ENCODE results near the gene HPCAL1. TPM values are rescaled to one million over a fixed set of nuclear protein-coding genes. Genes with fewer than 3 reads are reported as not detected.
A peak's percentile ranks its signal among the peaks of the same experiment; 100 is the strongest.

The HPCAL1 gene
- total RNA-seq, 1 donor from 2014 or later = 9.0 TPM

DNA sequence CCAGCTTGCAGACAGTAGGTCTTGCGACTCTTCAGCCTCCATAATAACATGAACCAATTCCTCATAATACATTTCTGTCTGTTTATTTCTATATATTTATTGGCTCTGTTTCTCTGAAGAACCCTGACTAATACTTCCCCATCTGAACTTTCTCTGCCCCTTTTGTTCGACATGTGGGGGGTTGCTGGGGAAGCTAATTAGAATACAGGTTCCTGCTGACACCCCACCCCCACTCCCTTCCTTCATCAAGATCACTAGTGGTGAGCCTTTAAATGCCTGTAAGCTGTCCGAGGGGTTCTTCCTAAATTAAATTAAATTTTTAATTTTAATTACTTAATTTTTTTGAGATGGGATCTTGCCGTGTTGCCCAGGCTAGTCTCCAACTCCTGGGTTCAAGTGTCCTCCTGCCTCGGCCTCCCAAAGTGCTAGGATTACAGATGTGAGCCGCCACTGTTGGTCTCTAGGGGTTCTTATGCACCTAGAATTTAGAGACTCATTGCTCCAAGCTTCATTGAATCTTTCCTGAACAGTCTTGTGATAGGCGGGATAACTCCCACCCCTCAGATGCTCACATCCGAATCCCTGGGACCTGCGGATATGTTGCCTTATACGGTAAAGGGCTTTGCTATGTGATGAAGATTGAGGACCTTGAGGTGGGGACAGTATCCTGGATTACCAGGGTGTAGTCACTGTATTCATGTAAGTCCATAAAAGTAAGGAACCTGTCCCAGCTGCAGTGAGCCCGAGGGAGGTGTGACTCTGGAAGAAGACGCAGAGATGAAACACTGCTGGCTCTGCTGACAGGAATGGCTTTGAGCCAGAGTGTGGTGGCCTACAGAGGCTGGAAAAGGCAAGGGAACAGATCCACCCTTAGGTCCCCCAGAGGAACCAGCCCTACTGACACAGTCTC is 26.2 kb downstream of the HPCAL1 start:
- no peak for DNase-seq (ENCODE audit: low read depth)

DNA sequence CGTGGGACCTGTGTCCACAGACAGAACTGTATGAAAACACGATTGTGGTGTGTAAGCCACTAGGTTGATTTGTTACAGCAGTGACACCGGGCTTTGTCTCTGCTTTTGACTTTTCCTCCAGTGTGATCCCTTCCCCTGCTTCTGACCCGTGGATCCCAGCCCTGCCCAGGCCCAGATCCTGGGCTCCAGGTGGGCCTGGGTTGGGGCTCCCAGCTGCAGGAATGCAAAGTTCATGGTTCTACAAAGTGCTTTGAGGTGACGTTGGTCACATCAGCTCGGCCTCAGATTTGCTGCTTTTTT is 26.8 kb downstream of the HPCAL1 start:
- DNase-seq (ENCODE audit: low read depth) = no peak
- H3K27me3 ChIP-seq (ENCODE audit: control insufficient read depth, insufficient read depth, low read length) = no peaks in the 10 kb centered on the region
- FAIRE-seq = no peak
- H3K4me3 ChIP-seq (ENCODE audit: low read depth, low read length) = no peak overlapping the region
- H3K36me3 ChIP-seq (ENCODE audit: control insufficient read depth, insufficient read depth, low read length) = no peaks in the 10 kb centered on the region
- TF ChIP-seq, protein P1, sequence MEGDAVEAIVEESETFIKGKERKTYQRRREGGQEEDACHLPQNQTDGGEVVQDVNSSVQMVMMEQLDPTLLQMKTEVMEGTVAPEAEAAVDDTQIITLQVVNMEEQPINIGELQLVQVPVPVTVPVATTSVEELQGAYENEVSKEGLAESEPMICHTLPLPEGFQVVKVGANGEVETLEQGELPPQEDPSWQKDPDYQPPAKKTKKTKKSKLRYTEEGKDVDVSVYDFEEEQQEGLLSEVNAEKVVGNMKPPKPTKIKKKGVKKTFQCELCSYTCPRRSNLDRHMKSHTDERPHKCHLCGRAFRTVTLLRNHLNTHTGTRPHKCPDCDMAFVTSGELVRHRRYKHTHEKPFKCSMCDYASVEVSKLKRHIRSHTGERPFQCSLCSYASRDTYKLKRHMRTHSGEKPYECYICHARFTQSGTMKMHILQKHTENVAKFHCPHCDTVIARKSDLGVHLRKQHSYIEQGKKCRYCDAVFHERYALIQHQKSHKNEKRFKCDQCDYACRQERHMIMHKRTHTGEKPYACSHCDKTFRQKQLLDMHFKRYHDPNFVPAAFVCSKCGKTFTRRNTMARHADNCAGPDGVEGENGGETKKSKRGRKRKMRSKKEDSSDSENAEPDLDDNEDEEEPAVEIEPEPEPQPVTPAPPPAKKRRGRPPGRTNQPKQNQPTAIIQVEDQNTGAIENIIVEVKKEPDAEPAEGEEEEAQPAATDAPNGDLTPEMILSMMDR (IDR thresholded peaks at IDR 0.05; ENCODE audit: insufficient read depth, low read length, severe bottlenecking) = no peak

More for the DNA sequence above, 26.2 kb downstream of the HPCAL1 start:
- no peak overlapping the region for H3K4me3 ChIP-seq (ENCODE audit: low read depth, low read length)
- no peaks in the 10 kb centered on the region for H3K27me3 ChIP-seq (ENCODE audit: control insufficient read depth, insufficient read depth, low read length)
- TF ChIP-seq, protein P1 (IDR thresholded peaks at IDR 0.05; ENCODE audit: insufficient read depth, low read length, severe bottlenecking) = no peak
- no peak for FAIRE-seq
- no peaks in the 10 kb centered on the region for H3K36me3 ChIP-seq (ENCODE audit: control insufficient read depth, insufficient read depth, low read length)

DNA sequence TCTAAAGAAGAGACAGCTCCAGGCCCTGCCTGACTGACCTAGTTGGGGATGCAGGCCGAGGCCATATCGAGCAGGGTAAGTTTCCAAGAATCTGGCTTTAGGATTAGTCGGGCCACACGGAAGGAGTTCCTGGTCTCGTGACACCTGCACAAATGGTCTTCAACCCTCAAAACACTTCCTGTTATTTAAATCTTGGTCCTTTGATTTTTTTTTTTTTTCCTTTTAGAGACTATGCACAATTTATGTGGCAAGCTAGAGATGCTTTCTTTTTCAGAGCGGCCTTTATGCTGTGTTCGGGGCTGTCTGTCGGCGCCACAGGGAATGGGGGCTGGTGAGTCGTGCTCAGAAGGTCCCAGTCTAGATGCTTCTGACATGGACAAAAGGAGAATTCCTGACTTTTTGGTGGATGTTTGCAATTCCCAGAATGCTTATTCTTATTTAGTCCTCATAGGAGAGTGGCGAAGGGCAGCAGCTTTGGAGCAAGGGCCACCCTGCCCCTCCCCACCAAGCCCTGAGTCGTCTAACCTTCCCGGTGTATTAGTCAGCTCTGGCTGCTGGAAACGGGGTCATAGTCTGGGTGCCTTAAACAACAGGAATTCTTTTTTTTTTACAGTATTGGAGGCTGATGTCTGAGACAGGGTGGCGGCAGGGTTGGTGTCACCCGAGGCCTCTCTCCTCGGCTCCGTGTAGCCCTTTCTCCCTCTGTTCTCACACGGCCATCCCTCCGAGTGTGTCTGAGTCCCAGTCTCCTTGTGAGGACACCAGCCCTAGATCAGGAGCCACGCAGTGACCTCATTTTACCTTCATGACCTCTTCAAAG is 27.4 kb downstream of the HPCAL1 start:
- no peak overlapping the region for H3K4me3 ChIP-seq (ENCODE audit: low read depth, low read length)
- FAIRE-seq = no peak

DNA sequence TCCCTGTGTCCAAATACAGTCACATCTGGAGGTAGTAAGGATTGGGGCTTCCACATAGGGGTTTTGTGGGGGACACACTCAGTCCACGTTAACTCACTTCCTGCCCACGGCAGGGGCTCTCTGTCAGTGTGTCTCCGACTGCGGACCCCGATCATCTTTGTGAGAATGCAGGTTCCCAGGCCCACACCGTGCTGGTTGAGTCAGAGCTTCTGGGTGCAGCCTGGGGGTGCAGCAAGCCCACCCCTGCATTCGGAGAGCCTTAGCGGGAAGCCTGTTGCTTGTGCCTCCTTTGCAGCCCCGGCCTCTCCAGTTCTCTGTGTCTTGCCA is 28.0 kb downstream of the HPCAL1 start:
- FAIRE-seq = no peak
- Histone ChIP-seq H3K27me3 (ENCODE audit: control insufficient read depth, insufficient read depth, low read length) (no peaks in the 10 kb centered on the region), H3K36me3 (ENCODE audit: control insufficient read depth, insufficient read depth, low read length) (no peaks in the 10 kb centered on the region), H3K4me3 (ENCODE audit: low read depth, low read length) (no peak overlapping the region)
- TF ChIP-seq, protein P1 (IDR thresholded peaks at IDR 0.05; ENCODE audit: insufficient read depth, low read length, severe bottlenecking) = no peak
- no peak for DNase-seq (ENCODE audit: low read depth)

More for the DNA sequence above, 27.4 kb downstream of the HPCAL1 start:
- peak; percentile 10 for DNase-seq (ENCODE audit: low read depth)
- TF ChIP-seq, protein P1 (IDR thresholded peaks at IDR 0.05; ENCODE audit: insufficient read depth, low read length, severe bottlenecking) = no peak
- no peaks in the 10 kb centered on the region for H3K27me3 ChIP-seq (ENCODE audit: control insufficient read depth, insufficient read depth, low read length)
- no peaks in the 10 kb centered on the region for H3K36me3 ChIP-seq (ENCODE audit: control insufficient read depth, insufficient read depth, low read length)

DNA sequence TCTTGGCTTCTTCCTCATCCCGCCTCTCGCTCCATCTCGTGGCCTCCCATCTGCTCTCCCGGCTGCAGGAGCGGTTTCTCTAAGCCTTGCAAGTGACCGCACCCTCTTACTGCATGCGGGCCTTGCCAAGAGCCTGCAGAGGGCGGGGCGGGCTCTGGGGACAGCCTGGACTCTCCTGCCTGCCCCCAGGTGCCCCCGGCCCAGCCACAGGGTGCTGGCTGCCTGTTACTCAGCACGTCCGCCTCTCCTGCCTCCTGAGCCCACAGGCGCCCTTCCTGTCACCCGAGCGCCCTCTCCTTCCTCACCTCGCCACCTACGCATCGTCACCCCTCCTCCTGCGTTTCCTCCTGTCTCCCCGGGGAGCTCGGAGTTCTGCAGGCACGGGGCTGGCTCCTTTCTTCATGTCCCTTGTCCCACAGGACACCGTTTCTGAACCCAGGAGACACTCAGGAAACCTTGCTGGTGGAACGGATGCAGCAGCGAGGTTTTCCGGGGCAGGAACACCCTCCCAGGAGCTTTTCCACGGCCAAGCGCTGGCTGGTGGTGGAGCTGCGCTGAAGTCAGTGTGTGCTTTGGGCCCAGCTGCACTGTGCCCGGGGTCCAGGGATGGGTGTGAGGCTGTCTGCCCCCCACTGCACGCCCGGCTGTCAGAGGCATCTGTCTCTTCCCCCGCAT is 28.5 kb downstream of the HPCAL1 start:
- Histone ChIP-seq H3K4me3 (ENCODE audit: low read depth, low read length) (no peak overlapping the region), H3K36me3 (ENCODE audit: control insufficient read depth, insufficient read depth, low read length) (no peaks in the 10 kb centered on the region), H3K27me3 (ENCODE audit: control insufficient read depth, insufficient read depth, low read length) (no peaks in the 10 kb centered on the region)
- TF ChIP-seq, protein P1 (IDR thresholded peaks at IDR 0.05; ENCODE audit: insufficient read depth, low read length, severe bottlenecking) = no peak
- FAIRE-seq = no peak
- no peak for DNase-seq (ENCODE audit: low read depth)

All from bronchial epithelial cell (primary cell).